PC-9 (cell line): ENCODE results near the gene ZNF407.

ENCODE experiments used
- EZH2 ChIP-seq: fragments of 200-600 bp; sonication (generic); IDR thresholded peaks from 2 replicates; pipeline ENCODE4 v1.8.0; 2017; ENCODE audit warnings: antibody characterized with exemption, low read depth
- TF ChIP-seq, protein P1 (sequence below): fragments of 200-600 bp; sonication (generic); conservative IDR thresholded peaks from 2 replicates; pipeline ENCODE4 v1.6.1; 2017; ENCODE audit warnings: mixed run types, antibody characterized with exemption, mild to moderate bottlenecking, moderate library complexity

DNA sequence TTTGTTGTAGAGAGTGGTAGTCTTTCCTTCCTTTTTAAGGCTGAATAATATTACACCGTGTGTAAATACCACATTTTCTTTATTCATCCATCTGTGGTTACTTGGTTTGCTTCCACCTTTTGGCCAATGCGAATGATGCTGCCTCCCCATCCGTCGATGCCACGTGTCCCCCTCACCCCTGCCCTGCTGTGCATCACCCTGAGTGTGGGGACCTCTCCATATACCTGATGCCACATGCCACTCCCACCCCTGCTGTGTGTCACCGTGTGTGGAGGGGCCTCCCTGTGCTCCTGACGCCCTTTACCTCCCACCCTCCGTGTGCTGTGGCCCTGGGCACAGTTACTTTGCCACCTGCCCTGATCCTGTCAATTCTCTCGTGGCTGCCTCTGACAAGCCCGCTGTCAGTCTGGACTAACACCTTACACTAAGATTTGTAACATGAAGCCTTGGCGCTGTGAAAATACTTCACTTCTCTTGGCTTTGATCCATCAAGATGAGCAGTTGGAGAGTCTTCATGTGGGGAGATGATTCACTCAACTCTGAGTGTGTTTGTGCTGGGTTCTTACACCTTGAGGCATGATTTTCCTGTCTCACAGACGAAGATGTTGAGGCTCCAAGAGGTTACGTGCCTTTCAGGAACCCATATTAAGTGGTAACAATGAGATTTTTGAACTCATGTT, 234.0 kb downstream of the ZNF407 start:
- TF ChIP-seq, protein P1, sequence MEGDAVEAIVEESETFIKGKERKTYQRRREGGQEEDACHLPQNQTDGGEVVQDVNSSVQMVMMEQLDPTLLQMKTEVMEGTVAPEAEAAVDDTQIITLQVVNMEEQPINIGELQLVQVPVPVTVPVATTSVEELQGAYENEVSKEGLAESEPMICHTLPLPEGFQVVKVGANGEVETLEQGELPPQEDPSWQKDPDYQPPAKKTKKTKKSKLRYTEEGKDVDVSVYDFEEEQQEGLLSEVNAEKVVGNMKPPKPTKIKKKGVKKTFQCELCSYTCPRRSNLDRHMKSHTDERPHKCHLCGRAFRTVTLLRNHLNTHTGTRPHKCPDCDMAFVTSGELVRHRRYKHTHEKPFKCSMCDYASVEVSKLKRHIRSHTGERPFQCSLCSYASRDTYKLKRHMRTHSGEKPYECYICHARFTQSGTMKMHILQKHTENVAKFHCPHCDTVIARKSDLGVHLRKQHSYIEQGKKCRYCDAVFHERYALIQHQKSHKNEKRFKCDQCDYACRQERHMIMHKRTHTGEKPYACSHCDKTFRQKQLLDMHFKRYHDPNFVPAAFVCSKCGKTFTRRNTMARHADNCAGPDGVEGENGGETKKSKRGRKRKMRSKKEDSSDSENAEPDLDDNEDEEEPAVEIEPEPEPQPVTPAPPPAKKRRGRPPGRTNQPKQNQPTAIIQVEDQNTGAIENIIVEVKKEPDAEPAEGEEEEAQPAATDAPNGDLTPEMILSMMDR: no peak
- no peak for TF ChIP-seq EZH2
